Choroid plexus epithelial cell (primary cell): ENCODE data around the gene SLIT1.
A peak's percentile ranks its signal among the peaks of the same experiment; 100 is the strongest.

Experiments used
- DNase-seq: peaks from one replicate; pipeline ENCODE4 v3.0.0-alpha.2; 2010; ENCODE audit warnings: low read depth
- H3K4me3 ChIP-seq: 2 replicates; pipeline ENCODE4 v1.5.1; 2011; ENCODE audit warnings: low read depth, mild to moderate bottlenecking, control low read depth, low read length, moderate library complexity
- CTCF ChIP-seq: conservative IDR thresholded peaks from 2 replicates; pipeline ENCODE4 v1.5.1; 2011; ENCODE audit warnings: low read depth, mild to moderate bottlenecking, control low read depth, inconsistent platforms, low read length, moderate library complexity

Gene SLIT1

GRCh38 chr10:97069576-97070362 is 116.0 kb downstream of the SLIT1 start:
- no peak for TF ChIP-seq CTCF
- H3K4me3 ChIP-seq = no peak overlapping the region
- peak; percentile 44 for DNase-seq

GRCh38 chr10:97069026-97069425 is 116.7 kb downstream of the SLIT1 start:
- H3K4me3 ChIP-seq = no peak overlapping the region
- no peak for DNase-seq
- TF ChIP-seq CTCF = no peak

GRCh38 chr10:97067716-97068391 is 117.9 kb downstream of the SLIT1 start:
- DNase-seq = peak; percentile 4
- TF ChIP-seq CTCF = peak; percentile 15

GRCh38 chr10:97066877-97067555 is 118.7 kb downstream of the SLIT1 start:
- no peak for TF ChIP-seq CTCF
- DNase-seq = no peak

More at GRCh38 chr10:97067716-97068391, 117.9 kb downstream of the SLIT1 start:
- H3K4me3 ChIP-seq = no peak overlapping the region

GRCh38 chr10:97065686-97066660 is 119.8 kb downstream of the SLIT1 start:
- no peak for TF ChIP-seq CTCF
- no peak overlapping the region for H3K4me3 ChIP-seq
- DNase-seq = no peak

More at GRCh38 chr10:97066877-97067555, 118.7 kb downstream of the SLIT1 start:
- H3K4me3 ChIP-seq = no peak overlapping the region

GRCh38 chr10:97065128-97065527 is 120.6 kb downstream of the SLIT1 start:
- DNase-seq = no peak
- no peak for TF ChIP-seq CTCF
- no peak overlapping the region for H3K4me3 ChIP-seq
